DND-41 (cell line): ENCODE measurements around the gene PTPRD.

ENCODE experiments used
- ATAC-seq: fragments of 200-7000 bp; cut with Tn5 transposase; 3 replicates; pipeline ENCODE4 v1.9.1; 2021; ENCODE audit warnings: low read depth; ENCODE audit not compliant: insufficient read depth
- DNase-seq: peaks from one replicate; pipeline ENCODE4 v3.0.0-alpha.2; 2020
- H2AFZ ChIP-seq: 2 replicates; pipeline ENCODE4 v1.6.0; 2012; ENCODE audit warnings: low read depth, low read length
- H3K27ac ChIP-seq: 2 replicates; pipeline ENCODE4 v1.5.1; 2012; ENCODE audit warnings: low read length, inconsistent platforms
- H3K27me3 ChIP-seq: fragments of 200-600 bp; sonication (generic); 2 replicates; pipeline ENCODE4 v1.6.0; 2012; ENCODE audit warnings: low read length, mild to moderate bottlenecking, inconsistent platforms; ENCODE audit not compliant: insufficient read depth, poor library complexity
- H3K36me3 ChIP-seq: 2 replicates; pipeline ENCODE4 v1.5.1; 2012; ENCODE audit warnings: low read length, inconsistent platforms; ENCODE audit not compliant: insufficient read depth
- H3K4me1 ChIP-seq: 2 replicates; pipeline ENCODE4 v1.5.1; 2012; ENCODE audit warnings: mild to moderate bottlenecking, low read length; ENCODE audit not compliant: insufficient read depth
- H3K4me2 ChIP-seq: 2 replicates; pipeline ENCODE4 v1.6.0; 2012; ENCODE audit warnings: mild to moderate bottlenecking, moderate library complexity, low read length, inconsistent platforms; ENCODE audit not compliant: insufficient read depth
- H3K4me3 ChIP-seq, 2 experiments: fragments of 200-600 bp in 1 of 2; shearing (Covaris generic) in 1 of 2; 2 replicates each; pipeline ENCODE4 v1.5.1; 2012 to 2016; ENCODE audit warnings: inconsistent platforms in 2 of 2, low read length in 2 of 2, mild to moderate bottlenecking in 2 of 2, low read depth in 1 of 2, moderate library complexity in 1 of 2
- H3K79me2 ChIP-seq: 2 replicates; pipeline ENCODE4 v1.6.0; 2012; ENCODE audit warnings: low read length, inconsistent platforms; ENCODE audit not compliant: insufficient read depth
- H3K9ac ChIP-seq: 2 replicates; pipeline ENCODE4 v1.6.0; 2012; ENCODE audit warnings: low read depth, mild to moderate bottlenecking, inconsistent platforms, low read length, moderate library complexity
- H3K9me3 ChIP-seq: 2 replicates; pipeline ENCODE4 v1.5.1; 2012; ENCODE audit warnings: low read length, moderate library complexity, mild to moderate bottlenecking, inconsistent platforms; ENCODE audit not compliant: insufficient read depth, severe bottlenecking
- H4K20me1 ChIP-seq: 2 replicates; pipeline ENCODE4 v1.6.0; 2012; ENCODE audit warnings: low read length; ENCODE audit not compliant: insufficient read depth
- EZH2 ChIP-seq: IDR thresholded peaks from 3 replicates; pipeline ENCODE4 v1.6.1; 2012; ENCODE audit warnings: borderline replicate concordance, low read depth, mild to moderate bottlenecking, moderate library complexity, low read length, inconsistent platforms; ENCODE audit not compliant: severe bottlenecking
- TF ChIP-seq, protein P1 (sequence below): IDR thresholded peaks from 2 replicates; pipeline ENCODE4 v1.5.1; 2012; ENCODE audit warnings: borderline replicate concordance, low read length, moderate library complexity, mild to moderate bottlenecking; ENCODE audit not compliant: poor library complexity, severe bottlenecking; ENCODE audit errors: extremely low read depth

PTPRD gene

GRCh38 chr9:9174358-9174757 lies 1438.4 kb downstream of the PTPRD start:
- Histone ChIP-seq H3K9me3 (no peaks in the 10 kb centered on the region), H3K4me2 (no peak overlapping the region), H4K20me1 (no peaks in the 10 kb centered on the region), H2AFZ (no peak overlapping the region), H3K4me3 (no peak overlapping the region), H3K27ac (no peak overlapping the region), H3K36me3 (no peaks in the 10 kb centered on the region), H3K79me2 (no peaks in the 10 kb centered on the region), H3K27me3 (no peaks in the 10 kb centered on the region), H3K4me1 (peaks cover 19% of the 10 kb centered on the region), H3K9ac (no peak overlapping the region)
- no peak for DNase-seq
- TF ChIP-seq, protein P1, sequence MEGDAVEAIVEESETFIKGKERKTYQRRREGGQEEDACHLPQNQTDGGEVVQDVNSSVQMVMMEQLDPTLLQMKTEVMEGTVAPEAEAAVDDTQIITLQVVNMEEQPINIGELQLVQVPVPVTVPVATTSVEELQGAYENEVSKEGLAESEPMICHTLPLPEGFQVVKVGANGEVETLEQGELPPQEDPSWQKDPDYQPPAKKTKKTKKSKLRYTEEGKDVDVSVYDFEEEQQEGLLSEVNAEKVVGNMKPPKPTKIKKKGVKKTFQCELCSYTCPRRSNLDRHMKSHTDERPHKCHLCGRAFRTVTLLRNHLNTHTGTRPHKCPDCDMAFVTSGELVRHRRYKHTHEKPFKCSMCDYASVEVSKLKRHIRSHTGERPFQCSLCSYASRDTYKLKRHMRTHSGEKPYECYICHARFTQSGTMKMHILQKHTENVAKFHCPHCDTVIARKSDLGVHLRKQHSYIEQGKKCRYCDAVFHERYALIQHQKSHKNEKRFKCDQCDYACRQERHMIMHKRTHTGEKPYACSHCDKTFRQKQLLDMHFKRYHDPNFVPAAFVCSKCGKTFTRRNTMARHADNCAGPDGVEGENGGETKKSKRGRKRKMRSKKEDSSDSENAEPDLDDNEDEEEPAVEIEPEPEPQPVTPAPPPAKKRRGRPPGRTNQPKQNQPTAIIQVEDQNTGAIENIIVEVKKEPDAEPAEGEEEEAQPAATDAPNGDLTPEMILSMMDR: no peak
- no peak for TF ChIP-seq EZH2
- no peak for ATAC-seq

DNA sequence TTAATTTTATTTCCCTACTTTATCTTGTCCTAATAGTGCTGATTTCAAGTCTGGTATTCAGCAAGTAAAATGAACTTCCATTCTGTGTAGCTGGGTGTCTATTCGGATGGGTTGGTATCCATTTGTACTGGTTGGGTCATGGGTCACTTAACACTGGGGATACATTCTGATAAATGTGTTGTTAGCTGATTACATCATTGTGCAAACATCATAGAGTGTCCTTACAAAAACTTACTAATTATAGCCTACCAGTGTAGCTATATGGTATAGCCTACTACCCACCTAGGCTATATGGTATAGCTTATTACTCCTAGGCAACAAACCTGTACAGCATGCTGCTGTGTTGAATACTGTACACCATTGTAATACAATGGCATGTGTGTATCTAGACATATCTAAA lies 1439.5 kb downstream of the PTPRD start:
- Histone ChIP-seq H3K4me3 (no peak overlapping the region), H3K9me3 (no peaks in the 10 kb centered on the region), H3K4me2 (no peak overlapping the region), H2AFZ (no peak overlapping the region), H3K36me3 (no peaks in the 10 kb centered on the region), H3K4me1 (peaks cover 19% of the 10 kb centered on the region), H3K27ac (no peak overlapping the region), H3K27me3 (no peaks in the 10 kb centered on the region), H3K9ac (no peak overlapping the region), H4K20me1 (no peaks in the 10 kb centered on the region), H3K79me2 (no peaks in the 10 kb centered on the region)
- no peak for ATAC-seq
- no peak for DNase-seq
- TF ChIP-seq EZH2: no peak
- TF ChIP-seq, protein P1: no peak

DNA sequence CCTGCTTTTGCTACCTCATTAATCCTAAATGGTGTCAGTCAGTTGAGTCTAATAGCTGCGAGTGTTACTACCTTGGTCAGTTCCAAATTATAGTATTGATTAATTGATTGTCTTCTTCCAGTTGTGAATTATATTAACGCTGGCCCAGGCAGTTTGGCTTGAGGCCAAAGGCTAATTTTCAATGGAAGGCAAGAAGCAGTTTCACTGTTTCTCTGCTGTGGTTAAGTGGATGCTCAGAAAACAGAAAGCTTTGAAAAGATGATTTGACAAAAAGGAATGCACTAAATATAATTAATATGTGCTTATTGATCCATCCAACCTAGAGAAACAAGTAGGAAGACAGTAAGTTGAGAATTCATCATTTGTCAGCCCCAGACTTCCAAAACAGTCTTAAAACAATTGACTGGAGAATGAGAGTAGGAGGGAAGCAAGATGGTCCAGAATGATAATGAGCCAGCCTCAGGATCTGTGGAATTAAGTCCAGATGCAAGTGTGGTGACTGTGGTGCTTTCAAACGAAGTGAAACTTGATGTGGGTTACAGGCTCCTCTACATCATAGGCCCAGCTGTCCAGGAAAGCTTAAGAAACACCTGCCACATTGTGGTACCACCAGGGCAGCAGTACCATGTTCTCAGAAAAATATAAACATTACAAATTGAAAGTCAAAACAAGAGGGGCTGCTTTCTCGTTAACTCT lies 1442.2 kb downstream of the PTPRD start:
- Histone ChIP-seq H3K9ac (no peak overlapping the region), H3K4me3 (no peak overlapping the region; a peak in 1 of 4 replicates), H3K36me3 (no peaks in the 10 kb centered on the region), H3K9me3 (no peaks in the 10 kb centered on the region), H3K4me1 (peaks cover 19% of the 10 kb centered on the region), H3K4me2 (peak overlapping the region; percentile 46; the same call in 1 of the 2 replicates), H2AFZ (peak overlapping the region; percentile 62), H3K27ac (no peak overlapping the region), H4K20me1 (no peaks in the 10 kb centered on the region), H3K27me3 (no peaks in the 10 kb centered on the region), H3K79me2 (no peaks in the 10 kb centered on the region)
- peak; percentile 82 for ATAC-seq
- no peak for TF ChIP-seq EZH2
- TF ChIP-seq, protein P1: no peak
- DNase-seq: peak; percentile 30

- no peaks in the 10 kb centered on the region for H4K20me1 ChIP-seq
- H3K27ac ChIP-seq: no peak overlapping the region
- no peaks in the 10 kb centered on the region for H3K79me2 ChIP-seq
- no peaks in the 10 kb centered on the region for H3K36me3 ChIP-seq
- H3K27me3 ChIP-seq: no peaks in the 10 kb centered on the region
- no peak overlapping the region for H3K9ac ChIP-seq
- no peak overlapping the region for H3K4me2 ChIP-seq
- H2AFZ ChIP-seq: no peak overlapping the region
- H3K4me3 ChIP-seq: no peak overlapping the region
- DNase-seq (no peak), ATAC-seq (no peak)
- H3K4me1 ChIP-seq: no peaks in the 10 kb centered on the region
- H3K9me3 ChIP-seq: no peaks in the 10 kb centered on the region
- no peak for TF ChIP-seq EZH2
- TF ChIP-seq, protein P1: no peak
These were observed 1470.8 kb downstream of the PTPRD start for GRCh38 chr9:9142001-9142400.
